ENCODE results near the gene TIGD3. TPM values are rescaled to one million over a fixed set of nuclear protein-coding genes. Genes with fewer than 3 reads are reported as not detected.

TIGD3 gene
- total and polyA plus RNA-seq, 12 donors, result 0.11 to 0.87 (median 0.33) TPM; not detected in 2

DNA sequence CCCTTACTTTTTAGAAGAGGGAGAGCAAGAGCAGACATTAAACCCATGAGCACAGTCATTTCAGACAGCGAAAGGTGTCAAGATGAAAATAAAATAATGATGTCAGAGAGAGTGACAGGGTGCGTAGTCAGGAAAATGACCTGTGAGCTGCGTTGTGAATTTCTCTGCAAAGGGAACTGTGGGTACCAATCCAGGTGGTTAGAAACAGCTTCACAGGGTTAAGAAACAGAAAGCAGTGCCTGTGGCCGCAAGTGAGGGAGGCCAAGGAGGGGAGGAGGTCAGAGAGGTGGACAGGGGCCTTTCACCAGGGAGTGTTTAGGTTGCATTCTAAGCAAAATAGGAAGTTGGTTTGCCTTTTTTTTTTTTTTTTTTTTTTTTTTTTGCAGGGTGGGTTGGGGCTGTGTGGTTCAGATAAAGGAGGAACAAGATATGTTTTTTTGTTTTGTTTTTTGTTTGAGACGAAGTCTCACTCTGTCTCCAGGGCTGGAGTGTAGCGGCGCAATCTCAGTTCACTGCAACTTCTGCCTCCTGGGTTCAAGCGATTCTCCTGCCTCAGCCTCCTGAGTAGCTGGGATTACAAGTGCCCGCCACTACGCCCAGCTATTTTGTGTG, 7.9 kb downstream of the TIGD3 start:
- peak overlapping the region in 1 of 10 donors; percentile 16 for H3K4me3 ChIP-seq
- WGBS, 2 donors, result 83 to 89% methylated on average over 10 of the region's 10 CpGs
- TF ChIP-seq, protein P1, sequence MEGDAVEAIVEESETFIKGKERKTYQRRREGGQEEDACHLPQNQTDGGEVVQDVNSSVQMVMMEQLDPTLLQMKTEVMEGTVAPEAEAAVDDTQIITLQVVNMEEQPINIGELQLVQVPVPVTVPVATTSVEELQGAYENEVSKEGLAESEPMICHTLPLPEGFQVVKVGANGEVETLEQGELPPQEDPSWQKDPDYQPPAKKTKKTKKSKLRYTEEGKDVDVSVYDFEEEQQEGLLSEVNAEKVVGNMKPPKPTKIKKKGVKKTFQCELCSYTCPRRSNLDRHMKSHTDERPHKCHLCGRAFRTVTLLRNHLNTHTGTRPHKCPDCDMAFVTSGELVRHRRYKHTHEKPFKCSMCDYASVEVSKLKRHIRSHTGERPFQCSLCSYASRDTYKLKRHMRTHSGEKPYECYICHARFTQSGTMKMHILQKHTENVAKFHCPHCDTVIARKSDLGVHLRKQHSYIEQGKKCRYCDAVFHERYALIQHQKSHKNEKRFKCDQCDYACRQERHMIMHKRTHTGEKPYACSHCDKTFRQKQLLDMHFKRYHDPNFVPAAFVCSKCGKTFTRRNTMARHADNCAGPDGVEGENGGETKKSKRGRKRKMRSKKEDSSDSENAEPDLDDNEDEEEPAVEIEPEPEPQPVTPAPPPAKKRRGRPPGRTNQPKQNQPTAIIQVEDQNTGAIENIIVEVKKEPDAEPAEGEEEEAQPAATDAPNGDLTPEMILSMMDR (IDR thresholded peaks at IDR 0.05), result no peak
- intact Hi-C loops (cut with DNase I), result loop anchor here in 1 of 10 donors (5.0 kb wide), 1 partner anchor 155 kb away; no protein-coding TSS in a partner anchor
- no peaks in the 10 kb centered on the region for H3K27me3 ChIP-seq
- peak overlapping the region in 3 of 10 donors; percentile 24 to 79 (median 35) for H3K27ac ChIP-seq
- DNase-seq, result no peak
- ATAC-seq, result peak in 1 of 8 donors; percentile 16
- peaks cover 0 to 24% (median 15%) of the 10 kb centered on the region in 9 donors for H3K4me1 ChIP-seq
- no peaks in the 10 kb centered on the region for H3K9me3 ChIP-seq
- H3K36me3 ChIP-seq, result no peaks in the 10 kb centered on the region

DNA sequence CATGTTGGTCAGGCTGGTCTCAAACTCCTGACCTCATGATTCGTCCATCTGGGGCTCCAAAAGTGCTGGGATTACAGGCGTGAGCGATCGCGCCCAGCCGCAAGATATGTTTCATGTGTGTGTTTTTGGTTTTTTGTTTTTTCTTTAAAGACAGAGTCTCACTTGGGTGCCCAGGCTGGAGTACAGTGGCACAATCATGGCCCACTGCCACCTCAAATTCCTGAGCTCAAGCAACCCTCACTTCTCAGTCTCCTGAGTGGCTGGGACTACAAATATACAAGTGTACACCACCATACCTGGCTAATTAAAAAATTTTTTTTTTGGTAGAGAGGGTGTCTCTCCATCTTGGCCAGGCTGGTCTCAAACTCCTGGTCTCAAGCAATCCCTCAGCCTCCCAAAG, 8.4 kb downstream of the TIGD3 start:
- intact Hi-C loops (cut with DNase I), result loop anchor here in 1 of 10 donors (5.0 kb wide), 1 partner anchor 154 kb away; no protein-coding TSS in a partner anchor
- H3K4me3 ChIP-seq, result peak overlapping the region in 1 of 10 donors; percentile 16
- ATAC-seq, result no peak
- H3K9me3 ChIP-seq, result no peaks in the 10 kb centered on the region
- H3K36me3 ChIP-seq, result no peaks in the 10 kb centered on the region
- no peak for DNase-seq
- 92% methylated on average over 6 of the region's 6 CpGs for WGBS, 2 donors
- peaks cover 0 to 23% (median 15%) of the 10 kb centered on the region in 9 donors for H3K4me1 ChIP-seq
- no peaks in the 10 kb centered on the region for H3K27me3 ChIP-seq
- TF ChIP-seq, protein P1 (IDR thresholded peaks at IDR 0.05), result no peak
- H3K27ac ChIP-seq, result peak overlapping the region in 3 of 10 donors; percentile 24 to 79 (median 35)

DNA sequence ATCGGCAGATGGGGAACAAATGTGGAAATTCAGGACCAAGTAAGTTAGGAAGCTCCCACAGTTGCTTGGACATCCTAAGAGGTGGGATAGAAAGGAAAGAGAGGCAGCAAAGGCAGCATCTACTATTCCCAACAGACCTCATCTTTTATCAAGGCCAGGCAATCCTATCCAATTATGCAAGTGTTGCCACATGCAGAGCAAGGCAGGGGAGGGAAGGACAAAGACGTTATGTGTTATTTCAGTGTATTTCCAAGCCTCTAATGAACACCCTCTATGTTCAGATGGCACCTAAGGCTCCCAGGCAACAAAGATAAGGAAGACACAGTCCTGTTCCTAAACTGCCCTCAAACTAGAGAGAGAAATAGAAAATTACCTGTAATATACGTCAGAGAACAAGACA, 9.2 kb downstream of the TIGD3 start:
- Histone ChIP-seq H3K9me3 (no peaks in the 10 kb centered on the region), H3K4me3 (no peak overlapping the region), H3K27ac (no peak overlapping the region), H3K27me3 (no peaks in the 10 kb centered on the region), H3K36me3 (no peaks in the 10 kb centered on the region), H3K4me1 (peaks cover 0 to 20% (median 12%) of the 10 kb centered on the region in 9 donors)
- TF ChIP-seq, protein P1 (IDR thresholded peaks at IDR 0.05), result no peak
- DNase-seq (no peak), ATAC-seq (no peak)
- WGBS, 2 donors, result 70 to 79% methylated on average over 3 of the region's 3 CpGs
- intact Hi-C loops (cut with DNase I), result loop anchor here in 1 of 10 donors (5.0 kb wide), 1 partner anchor 154 kb away; no protein-coding TSS in a partner anchor

DNA sequence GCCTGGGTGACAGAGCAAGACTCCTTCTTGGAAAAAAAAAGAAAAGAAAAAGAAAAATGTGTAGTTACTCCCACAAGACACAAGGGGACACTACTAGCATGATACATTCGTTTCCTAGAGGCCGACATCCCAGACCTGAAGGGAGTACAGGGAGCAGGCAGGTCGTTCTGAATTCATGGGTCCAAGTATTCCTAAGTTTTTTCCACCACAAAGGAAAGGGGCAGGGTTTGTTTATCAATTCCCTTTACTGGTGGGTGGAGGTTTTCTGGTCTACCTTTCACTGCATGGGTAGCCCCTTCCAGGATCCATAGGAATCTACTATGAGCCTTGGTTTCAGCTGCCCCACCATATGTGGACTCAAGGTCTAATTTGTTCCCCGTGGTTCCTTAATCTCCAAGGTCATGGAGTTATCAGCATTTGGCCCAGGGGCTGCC, 11.8 kb downstream of the TIGD3 start:
- no peaks in the 10 kb centered on the region for H3K36me3 ChIP-seq
- H3K4me1 ChIP-seq, result peaks cover 0 to 33% (median 19%) of the 10 kb centered on the region in 9 donors
- H3K27me3 ChIP-seq, result no peaks in the 10 kb centered on the region
- TF ChIP-seq, protein P1 (IDR thresholded peaks at IDR 0.05), result peak; percentile 64 to 84 (median 82)
- H3K4me3 ChIP-seq, result no peak overlapping the region
- 0 to 3% methylated on average over 4 of the region's 4 CpGs for WGBS, 2 donors
- H3K9me3 ChIP-seq, result no peaks in the 10 kb centered on the region
- intact Hi-C loops (cut with DNase I), result loop anchor here in 7 of 10 donors (1.0 to 5.0 kb wide), 5 partner anchors 51 to 146 kb away; no protein-coding TSS in a partner anchor
- ATAC-seq, result peak; percentile 53 to 73 (median 69)
- DNase-seq, result peak in 1 of 2 donors; percentile 50
- peak overlapping the region in 9 of 10 donors; percentile 13 to 68 (median 45) for H3K27ac ChIP-seq
